GM19328 (cell line): Measurements from ENCODE around the gene ARHGDIA.

Experiments
- ATAC-seq: cut with Tn5 transposase; IDR thresholded peaks from one replicate; pipeline ENCODE4 v1.9.1; 2021; ENCODE audit warnings: mild to moderate bottlenecking, moderate library complexity; ENCODE audit not compliant: unreplicated experiment

Gene ARHGDIA

DNA sequence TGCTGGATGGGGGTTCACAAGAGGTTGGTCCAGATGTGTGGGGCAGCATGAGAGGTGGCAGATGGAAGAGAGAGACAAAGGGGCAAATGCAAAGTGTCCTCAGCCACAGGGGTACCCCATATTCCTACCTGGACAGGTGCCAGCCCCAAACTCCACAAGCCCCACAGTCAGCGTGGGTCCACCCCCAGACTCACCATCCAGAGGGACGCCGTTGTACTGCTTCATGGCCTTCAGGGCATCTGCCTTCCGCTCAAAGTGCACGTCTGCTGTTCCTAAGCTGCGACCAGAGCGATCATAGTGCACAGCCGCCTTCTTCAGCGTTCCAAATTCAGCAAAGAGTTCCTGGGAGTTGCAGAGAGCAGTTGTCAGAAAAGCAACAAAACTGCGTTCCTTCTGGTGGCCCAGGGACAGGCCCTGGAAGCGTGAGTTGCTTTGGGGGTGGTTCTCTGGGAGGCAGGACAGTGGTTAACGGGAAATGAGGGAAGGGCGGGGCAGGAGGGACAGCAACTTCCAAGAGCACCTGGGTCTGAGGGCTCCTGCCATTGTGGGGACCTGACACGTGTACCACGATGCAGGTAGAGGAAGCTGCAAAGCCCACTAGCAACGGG, 18.0 kb upstream of the ARHGDIA start:
- ATAC-seq: no peak

DNA sequence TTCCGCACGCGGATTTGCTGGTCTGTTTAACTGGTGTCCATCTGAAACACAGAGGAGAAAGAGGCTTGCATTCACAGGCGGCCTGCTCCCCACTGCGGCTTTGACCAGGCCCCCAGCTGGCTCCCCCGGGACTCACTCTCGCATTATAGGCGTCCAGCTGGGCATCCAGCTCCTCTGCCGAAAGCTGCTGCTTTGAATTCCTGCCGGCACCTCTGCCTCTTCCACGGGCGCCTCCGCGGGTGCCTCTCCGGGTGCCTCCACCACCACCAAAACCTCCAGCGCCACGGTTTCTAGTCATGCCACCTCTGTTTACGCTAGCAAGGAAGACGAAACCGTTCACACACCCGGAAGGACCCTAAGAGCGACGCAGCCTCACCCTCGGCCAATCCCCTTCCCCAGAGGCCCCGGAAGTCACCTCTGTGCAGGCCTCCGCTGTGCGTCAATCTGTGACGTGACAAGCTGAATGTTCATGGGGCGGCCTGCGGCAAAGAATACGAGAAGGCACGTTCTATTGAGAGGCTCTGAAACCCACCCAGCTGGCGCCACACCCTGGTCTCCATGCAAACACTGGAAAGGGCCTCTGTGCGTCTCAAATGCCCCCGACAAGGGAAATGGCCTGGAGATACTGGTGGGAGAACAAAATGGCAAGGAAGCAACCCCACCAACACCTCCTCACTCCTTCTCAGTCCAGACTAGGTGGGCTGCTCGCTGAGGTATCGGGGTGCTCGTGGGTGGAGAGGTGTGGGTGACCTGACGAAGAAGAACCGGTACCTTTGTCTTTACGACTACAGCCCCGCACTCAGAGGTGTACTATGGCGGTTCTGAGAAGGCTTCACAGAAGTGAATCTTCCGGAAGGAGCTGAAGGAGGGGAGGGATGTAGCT, 17.2 kb upstream of the ARHGDIA start:
- ATAC-seq: no peak

DNA sequence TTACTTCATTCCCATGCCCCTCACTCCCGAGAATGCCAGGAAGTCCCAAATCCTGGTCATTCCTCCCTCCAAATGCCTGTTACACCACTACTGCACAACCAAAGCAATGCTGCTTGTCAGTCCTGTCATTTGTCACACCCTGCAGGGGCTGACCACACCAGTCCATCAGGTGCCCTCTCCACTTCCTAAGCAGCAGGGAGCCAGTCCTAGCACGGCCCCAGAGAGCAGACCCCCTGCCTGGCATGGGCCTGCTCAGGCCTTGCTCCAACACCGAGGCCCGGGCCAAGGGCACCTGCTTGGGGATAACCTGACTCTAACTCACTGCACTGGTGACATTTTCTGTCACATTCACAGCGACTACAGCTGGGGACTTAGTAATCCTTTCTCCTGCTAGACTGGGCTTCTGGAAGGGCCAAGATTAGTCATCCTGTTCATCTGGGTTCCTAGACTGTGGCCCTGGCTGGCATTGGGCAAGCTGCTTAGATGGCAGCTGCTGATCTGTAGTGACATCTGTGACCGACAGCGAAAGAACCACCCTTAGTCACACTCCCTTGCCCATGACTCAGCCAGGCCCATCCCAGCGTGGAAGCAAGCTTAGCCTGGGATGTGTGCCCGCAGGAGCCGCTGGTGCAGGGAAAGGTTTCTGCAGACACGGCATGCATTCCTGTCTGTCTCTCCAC, 14.9 kb upstream of the ARHGDIA start:
- no peak for ATAC-seq

DNA sequence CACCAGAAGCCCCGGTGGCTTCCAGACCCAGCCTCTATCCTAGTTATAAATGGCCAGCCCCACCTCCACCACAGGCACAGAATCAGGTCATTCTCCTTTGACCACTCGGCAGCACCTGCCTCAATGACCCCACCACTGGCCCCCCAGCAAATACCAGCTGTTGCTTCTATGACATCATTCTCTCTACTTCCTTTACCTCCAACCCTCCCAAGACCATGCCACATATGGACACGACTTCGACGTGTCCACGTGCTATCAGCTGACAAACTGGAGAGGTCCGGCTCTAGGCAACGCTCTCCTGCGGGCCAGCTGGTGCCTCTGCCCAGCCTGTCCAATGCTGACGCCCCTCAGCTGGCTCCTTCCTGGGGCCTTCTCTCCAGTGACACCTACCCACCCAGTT, 14.3 kb upstream of the ARHGDIA start:
- no peak for ATAC-seq

DNA sequence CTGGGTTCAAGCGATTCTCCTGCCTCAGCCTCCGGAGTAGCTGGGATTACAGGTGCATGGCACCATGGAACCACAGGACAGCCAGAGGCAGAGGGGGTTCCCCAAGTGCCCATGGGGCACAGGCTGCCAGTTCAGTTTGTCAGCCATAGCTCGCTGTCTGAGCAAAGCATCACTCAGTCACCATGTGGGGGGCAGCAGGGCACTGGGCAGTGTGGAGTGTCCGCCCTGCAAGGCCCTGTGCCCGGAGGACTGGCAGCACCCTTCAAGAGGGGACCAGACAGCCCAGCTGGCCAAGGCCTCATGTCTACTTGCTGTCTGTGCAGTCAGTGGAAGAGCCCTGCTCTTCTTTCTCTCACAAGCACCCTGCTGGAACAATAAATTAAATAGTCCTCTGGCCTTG, 13.8 kb upstream of the ARHGDIA start:
- no peak for ATAC-seq

DNA sequence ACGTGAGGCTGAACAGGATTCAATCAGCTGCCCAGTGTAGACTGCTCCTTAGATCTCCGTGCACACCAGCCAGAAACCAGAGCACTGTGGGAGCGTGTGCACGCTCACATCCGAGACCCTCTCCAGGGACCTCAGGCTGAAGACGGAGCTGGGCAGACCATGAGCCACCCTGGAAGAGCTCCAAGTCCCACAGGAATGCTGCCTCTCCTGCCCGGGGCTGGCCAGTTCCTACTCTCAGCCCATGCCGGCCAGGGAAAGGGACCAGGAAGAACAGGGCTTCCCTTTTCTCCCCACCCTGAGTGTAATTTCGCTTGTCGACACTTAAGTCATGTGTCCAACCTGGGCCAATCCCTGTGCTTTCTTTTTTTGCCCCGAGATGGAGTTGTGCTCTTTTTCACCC, 13.4 kb upstream of the ARHGDIA start:
- no peak for ATAC-seq

DNA sequence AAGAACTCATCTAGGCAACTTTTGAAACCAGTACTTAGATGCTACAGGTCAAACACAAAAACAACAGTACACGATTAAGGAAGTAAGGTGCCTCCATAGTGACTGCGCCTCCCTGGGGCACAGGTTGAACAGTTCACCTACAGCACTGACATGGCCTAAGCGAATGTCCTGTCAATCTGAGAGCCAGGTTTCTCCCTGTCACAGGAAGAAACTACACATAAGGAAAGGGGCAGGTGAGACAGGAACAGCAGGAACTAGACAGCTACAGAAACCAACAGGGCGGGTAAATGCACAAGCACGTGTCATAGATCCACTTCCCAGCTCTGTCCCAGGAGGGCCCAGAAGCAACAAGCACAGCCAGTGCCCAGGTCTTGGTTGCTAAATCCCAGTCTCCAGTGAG, 8.0 kb upstream of the ARHGDIA start:
- ATAC-seq: no peak

DNA sequence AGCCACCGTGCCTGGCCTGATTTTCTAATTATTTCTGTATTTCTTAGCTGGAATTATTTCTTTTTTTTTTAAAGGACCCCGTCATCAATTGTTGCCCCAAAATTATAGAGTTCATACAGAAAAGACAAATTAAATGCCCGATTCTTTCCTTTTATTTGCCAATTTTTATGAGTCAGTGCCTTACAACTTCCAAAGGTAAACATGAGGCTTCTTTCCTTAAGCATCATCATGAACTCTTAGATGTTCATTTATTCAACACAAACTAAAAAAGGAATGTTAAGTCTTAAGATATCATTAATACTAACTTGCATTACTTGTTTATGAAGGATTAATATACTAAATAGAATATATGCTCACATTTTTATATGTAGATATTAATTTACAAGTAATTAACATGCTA, 7.2 kb upstream of the ARHGDIA start:
- ATAC-seq: no peak

DNA sequence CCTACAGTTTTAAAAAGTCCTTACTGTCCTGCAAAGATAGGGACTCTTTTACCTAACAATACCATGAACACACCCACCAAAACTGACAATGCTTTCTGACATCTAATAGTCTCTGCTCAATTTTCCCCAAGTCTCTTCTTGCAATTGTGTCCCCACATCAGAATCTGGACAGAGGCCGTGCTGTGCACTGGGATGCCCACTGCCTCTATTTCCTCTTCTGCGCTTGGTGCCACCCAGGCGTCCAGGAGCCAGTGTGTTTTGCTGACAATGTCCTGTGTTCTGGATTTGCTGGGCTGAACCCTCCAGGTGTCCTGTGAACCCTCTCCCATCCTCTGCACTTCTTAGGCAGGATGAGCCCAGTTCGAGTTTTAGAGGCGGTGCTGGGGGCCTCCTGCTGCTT, 6.4 kb upstream of the ARHGDIA start:
- no peak for ATAC-seq

DNA sequence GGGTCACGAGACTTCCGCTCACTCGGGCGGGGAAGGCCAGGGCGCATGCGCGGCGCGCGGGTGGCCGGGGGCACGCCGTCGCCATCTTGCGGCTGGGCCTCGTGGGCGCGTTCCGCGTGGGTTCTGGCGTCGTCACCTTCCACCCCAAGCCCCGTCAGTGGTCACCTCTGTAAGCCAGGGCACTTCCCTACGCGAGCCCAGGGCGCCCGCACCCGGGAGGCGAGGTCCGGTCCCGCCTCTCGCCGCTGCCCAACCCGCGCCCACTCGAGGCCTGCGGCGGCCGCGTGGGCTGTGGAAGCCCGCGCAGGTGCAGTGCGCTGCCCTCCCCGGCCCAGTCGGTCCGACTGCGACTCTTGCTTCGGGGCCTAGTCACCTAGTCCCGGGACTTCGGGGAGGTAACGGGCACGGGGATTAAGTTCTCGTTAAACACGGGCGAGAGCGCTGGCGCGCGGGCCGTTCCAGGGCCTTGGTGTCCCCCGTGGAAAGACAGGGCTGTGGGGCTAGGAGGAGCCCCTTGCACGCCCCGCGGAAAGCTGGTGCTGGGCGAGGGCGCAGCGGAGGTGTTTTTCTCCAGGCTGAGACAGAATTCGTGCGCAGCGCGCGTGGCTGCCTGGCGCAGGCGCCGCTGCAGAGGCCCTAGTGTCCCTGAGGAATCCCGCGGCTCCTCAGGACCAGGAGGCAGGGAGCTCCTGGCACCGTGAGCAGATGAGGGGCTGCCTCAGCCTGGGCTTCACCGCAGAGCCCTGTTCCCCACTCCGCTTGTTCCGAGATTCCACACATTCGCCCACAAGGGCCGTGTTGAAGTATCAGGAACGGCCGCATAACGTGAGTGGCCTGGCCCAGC, 472 bp upstream of the ARHGDIA start:
- ATAC-seq: peak; percentile 47

DNA sequence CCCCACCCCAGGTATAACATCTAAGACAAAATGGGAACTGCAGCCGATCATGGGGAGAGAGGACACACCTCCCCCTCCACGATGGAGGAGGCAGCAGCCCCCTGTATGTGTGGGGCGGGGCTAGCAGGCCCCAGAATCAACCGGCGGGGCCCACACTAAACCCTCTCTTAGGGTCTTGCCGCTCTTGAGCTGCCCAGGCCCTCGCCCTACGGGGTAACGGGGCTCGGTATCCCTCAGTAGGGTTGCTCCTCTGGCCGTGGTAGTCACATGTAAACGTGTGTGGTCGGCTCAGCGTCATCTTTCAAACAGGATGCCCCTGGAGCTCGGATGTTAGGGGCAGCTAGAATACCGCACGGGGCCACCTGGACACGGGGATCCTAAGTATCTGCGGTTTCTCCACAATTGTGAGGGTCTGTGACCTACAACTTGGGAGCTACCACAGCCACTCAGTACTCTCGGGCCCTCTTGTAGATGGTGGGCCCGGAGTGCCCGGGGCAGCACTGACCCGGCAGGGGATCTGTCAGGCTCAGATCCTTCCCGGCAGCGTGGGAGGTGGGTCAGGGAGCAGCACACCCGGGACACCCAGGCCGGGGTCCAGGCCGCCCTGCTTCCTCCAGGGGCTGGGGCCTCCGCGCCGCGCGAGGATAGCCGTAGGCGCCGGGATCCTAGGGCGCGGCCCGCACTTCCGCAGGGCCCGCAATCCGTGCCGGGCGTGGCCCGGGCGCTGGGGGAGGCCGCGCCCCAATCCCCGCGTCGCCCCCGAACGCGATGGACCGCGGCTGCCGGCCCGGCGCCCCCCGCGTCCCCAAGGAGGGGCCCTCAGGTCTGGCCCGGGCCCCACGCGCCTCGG, 781 bp downstream of the ARHGDIA start:
- ATAC-seq: no peak

DNA sequence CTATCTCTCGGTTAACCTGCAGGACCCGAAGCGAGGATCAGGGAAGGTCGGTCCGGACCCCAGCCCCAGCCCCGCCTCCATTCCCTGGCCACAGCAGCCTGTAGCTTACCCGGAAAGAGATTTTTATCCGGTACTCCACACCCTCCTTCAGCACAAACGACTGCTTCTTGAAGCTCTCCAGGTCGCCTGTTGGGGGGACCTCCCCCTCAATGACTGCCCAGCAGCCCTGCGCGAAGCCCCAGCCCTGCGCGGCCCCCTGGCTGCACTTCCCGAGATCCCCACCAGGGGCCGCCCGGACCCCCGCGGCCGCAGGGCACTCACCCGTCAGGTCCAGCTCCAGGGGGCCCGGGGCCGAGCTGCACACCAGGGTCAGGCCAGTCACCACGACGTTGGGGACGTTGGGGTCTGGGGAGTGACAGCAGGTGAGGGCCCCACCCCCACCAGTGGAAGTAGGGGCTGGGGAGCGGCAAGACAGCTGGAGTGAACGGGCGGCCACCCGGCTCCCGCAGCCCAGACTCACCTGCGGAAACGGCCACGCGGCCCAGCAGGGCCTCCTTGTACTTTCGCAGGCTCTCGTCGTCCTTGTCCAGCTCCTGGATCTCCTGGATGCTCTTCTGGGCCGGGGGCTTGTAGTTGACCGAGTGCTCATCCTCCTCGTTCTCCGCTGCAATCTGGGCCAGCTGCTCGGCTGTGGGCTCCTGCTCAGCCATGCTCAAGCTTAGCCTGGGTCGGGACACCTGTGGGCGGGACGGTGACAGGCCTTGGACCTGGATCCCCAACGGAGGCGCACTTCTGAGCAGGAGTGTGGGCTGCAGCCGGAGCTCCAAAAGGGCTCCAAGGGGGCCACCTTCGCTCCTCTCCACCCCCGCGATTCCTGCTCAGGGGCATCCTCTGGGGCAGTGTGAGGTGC, 1.7 kb downstream of the ARHGDIA start:
- ATAC-seq: no peak

DNA sequence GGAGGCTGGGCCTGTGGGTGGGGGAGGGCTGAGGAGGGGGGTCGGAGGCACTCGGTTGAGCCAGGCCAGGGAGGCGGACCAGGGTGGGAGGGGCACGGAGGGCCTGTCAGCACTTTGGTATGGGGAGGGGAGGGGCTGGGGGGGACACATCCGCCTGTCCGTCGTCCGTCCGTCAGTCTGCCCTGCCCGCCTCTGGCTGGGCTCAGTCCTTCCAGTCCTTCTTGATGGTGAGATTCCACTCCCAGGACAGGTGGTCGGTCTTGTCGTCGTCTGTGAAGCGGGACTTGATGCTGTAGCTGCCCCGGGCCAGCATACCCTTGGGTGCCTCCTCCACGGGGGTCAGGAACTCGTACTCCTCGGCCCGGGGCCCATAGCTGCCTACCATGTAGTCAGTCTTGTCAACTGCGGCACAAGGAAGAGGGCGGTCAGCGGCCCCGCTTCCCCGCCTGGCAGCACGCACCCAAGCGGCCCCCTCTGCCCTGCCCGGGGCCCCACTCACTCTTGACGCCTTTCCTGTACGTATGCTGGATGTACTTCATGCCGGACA, 2.4 kb downstream of the ARHGDIA start:
- no peak for ATAC-seq

DNA sequence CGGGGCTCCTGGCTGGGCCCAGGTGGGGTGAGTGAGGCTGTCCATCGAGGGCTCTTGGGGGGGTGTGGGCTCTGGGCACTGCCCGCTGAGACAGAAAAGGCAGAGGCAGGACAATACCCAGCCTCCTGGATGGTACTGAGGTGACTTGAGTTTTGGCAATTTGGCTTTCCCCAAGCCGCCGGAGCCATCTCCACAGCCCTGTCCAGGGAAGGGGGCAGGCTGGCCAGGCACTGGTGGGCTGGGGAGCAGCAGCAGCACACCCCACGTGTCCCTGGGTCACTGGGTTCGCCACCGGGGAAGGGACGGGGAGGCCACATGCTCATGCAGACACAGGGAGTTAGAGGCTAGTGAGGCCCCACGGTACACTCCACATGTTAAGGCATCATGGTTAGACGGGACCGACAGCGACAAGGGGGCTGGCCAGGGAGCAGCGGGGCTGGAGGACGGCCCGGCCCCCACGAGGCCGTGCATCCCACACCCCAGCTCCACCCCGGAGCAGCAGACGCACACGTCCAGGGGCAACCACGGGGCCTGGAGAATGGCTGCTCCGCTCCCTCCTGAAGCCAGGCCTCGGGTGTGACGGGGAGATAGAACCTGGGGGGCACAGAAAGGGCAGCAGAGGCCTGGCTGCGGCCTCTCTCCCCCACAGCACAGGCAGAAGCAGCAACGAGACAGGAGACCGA, 3.0 kb downstream of the ARHGDIA start:
- no peak for ATAC-seq

DNA sequence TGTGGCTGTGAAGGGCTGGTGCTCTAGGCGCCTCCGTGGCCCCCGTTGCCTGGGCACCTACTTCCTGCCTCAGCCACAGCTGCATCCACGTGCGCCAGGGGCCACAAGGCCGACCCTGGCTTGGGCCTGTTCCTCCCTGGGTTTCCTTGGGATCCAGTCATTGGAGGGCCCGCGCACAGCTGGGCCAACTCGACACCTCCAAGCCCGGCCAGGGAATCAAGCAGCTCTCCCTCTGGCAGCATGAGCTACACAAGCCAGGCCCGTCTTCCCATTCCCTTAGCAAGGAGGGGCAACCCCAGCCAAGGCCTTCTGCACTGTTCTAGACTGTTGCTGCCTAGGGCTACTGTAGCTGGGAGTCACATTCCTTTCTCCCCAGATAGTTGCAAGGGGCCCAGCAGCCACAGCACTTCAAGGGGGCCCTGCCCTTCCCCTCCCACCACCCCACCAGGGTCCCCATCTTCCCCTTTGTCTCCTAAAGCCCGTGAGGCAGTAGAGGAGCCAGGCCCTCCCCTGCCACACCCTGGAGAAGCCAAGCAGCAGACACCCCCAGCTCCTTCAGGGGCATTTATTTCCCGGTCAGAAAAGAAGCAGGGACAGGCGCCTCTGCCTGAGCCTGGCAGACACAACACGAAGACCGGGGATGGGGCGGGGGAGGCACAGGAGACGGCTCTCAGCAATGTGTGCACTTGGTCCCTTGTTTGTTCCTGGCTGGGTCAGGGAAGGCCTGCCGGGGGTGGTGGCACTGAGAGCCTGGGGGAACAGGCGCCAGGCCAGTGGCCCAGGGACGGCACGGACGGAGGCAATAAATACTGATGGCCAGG, 3.8 kb downstream of the ARHGDIA start:
- no peak for ATAC-seq

DNA sequence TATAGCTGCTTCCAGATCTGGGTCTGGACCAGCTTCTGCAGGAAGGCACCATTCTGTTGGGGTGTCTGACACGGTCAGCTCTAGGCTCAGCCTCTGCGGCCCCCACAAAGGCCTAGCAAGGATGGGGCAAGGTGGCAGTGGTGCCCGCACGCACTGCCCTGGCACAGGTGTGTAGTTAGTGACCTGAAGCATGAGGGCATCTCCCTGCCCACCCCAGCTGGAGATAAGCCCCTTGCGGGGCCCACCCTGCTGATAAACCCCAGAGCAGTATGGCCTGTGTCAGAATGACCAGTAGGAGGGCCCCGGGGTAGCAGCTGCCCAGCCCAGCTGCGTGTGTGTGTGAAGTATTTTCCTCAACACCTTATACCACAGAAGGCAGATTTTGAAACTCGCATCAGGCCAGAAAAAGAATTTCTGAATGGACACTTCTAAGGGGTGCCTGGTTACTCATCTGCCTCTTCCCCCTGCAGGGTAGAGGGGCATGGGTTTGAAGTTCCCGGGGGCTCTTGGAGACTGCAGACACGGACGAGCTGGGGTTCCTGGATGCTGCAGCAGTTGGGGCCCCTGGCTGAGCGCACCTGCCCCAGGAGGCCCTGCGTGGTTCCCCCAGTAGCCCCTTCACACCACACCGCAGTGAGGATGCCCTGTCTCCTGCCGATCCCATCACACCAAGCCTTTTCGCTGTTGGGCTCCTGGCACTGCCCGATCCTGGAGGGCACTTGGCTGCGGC, 4.5 kb downstream of the ARHGDIA start:
- ATAC-seq: no peak
